KMS-11 (cell line): ENCODE results near the gene ZP1.

ENCODE experiments used
- H2AFZ ChIP-seq: fragments of 200-600 bp; sonication (generic); 2 replicates; pipeline ENCODE4 v1.6.1; 2016; ENCODE audit warnings: antibody characterized with exemption, mixed run types, low read depth
- H3K27ac ChIP-seq: fragments of 200-600 bp; sonication (generic); 2 replicates; pipeline ENCODE4 v1.6.1; 2016; ENCODE audit warnings: mild to moderate bottlenecking, mixed run types
- H3K27me3 ChIP-seq: fragments of 200-600 bp; sonication (generic); 2 replicates; pipeline ENCODE4 v1.6.1; 2017; ENCODE audit warnings: mild to moderate bottlenecking, low read depth, mixed run types, moderate library complexity; ENCODE audit not compliant: insufficient read depth
- H3K36me3 ChIP-seq: fragments of 200-600 bp; sonication (generic); 2 replicates; pipeline ENCODE4 v1.6.1; 2017; ENCODE audit warnings: mild to moderate bottlenecking, mixed run types; ENCODE audit not compliant: insufficient read depth
- H3K4me1 ChIP-seq: fragments of 200-600 bp; sonication (generic); 2 replicates; pipeline ENCODE4 v1.6.1; 2016; ENCODE audit warnings: mild to moderate bottlenecking, low read depth, mixed run types; ENCODE audit not compliant: poor library complexity, severe bottlenecking
- H3K4me2 ChIP-seq: fragments of 200-600 bp; sonication (generic); 2 replicates; pipeline ENCODE4 v1.7.0; 2016; ENCODE audit warnings: mild to moderate bottlenecking, mixed run types
- H3K4me3 ChIP-seq: fragments of 200-600 bp; sonication (generic); IDR thresholded peaks from 2 replicates; pipeline ENCODE4 v1.6.1; 2017; ENCODE audit warnings: low read depth, low read length, mixed read lengths; ENCODE audit not compliant: insufficient read depth
- H3K79me2 ChIP-seq: fragments of 200-600 bp; sonication (generic); 2 replicates; pipeline ENCODE4 v1.6.1; 2016; ENCODE audit warnings: low read depth, mixed run types; ENCODE audit not compliant: insufficient read depth
- H3K9ac ChIP-seq: fragments of 200-600 bp; sonication (generic); 2 replicates; pipeline ENCODE4 v1.6.1; 2016; ENCODE audit warnings: mild to moderate bottlenecking, mixed run types
- H4K20me1 ChIP-seq: fragments of 200-600 bp; sonication (generic); 2 replicates; pipeline ENCODE4 v1.6.1; 2016; ENCODE audit warnings: mild to moderate bottlenecking, mixed run types; ENCODE audit not compliant: insufficient read depth
- CTCF ChIP-seq: fragments of 200-600 bp; sonication (generic); conservative IDR thresholded peaks from 2 replicates; pipeline ENCODE4 v1.6.1; 2017; ENCODE audit warnings: low read depth, mild to moderate bottlenecking, antibody characterized with exemption, low read length, moderate library complexity, mixed read lengths

Gene ZP1

GRCh38 chr11:60863550-60864521 is 3.5 kb upstream of the ZP1 start:
- Histone ChIP-seq H3K4me2 (no peak overlapping the region), H2AFZ (no peak overlapping the region), H3K79me2 (no peaks in the 10 kb centered on the region), H3K4me1 (no peaks in the 10 kb centered on the region), H3K27me3 (no peaks in the 10 kb centered on the region), H3K27ac (no peak overlapping the region), H3K4me3 (no peak overlapping the region), H3K9ac (no peak overlapping the region), H4K20me1 (no peaks in the 10 kb centered on the region), H3K36me3 (no peaks in the 10 kb centered on the region)
- TF ChIP-seq CTCF: no peak

- H4K20me1 ChIP-seq: no peaks in the 10 kb centered on the region
- no peak overlapping the region for H3K9ac ChIP-seq
- no peaks in the 10 kb centered on the region for H3K79me2 ChIP-seq
- H3K36me3 ChIP-seq: no peaks in the 10 kb centered on the region
- peaks cover 5% of the 10 kb centered on the region for H3K4me1 ChIP-seq
- H3K4me3 ChIP-seq: no peak overlapping the region
- no peak overlapping the region for H3K27ac ChIP-seq
- H2AFZ ChIP-seq: no peak overlapping the region
- TF ChIP-seq CTCF: no peak
- H3K4me2 ChIP-seq: no peak overlapping the region
- H3K27me3 ChIP-seq: no peaks in the 10 kb centered on the region
Observed at GRCh38 chr11:60864856-60865513, 2.4 kb upstream of the ZP1 start.

GRCh38 chr11:60867871-60868681 is 734 bp downstream of the ZP1 start:
- Histone ChIP-seq H3K27ac (no peak overlapping the region), H3K4me1 (peaks cover 36% of the 10 kb centered on the region), H3K36me3 (no peaks in the 10 kb centered on the region), H2AFZ (no peak overlapping the region), H3K27me3 (no peaks in the 10 kb centered on the region), H4K20me1 (no peaks in the 10 kb centered on the region), H3K79me2 (no peaks in the 10 kb centered on the region), H3K4me3 (no peak overlapping the region), H3K9ac (no peak overlapping the region), H3K4me2 (no peak overlapping the region)
- TF ChIP-seq CTCF: no peak

GRCh38 chr11:60868682-60869450 is 1.5 kb downstream of the ZP1 start:
- no peak overlapping the region for H3K9ac ChIP-seq
- no peak for TF ChIP-seq CTCF
- peaks cover 37% of the 10 kb centered on the region for H3K4me1 ChIP-seq
- H3K79me2 ChIP-seq: no peaks in the 10 kb centered on the region
- H2AFZ ChIP-seq: no peak overlapping the region
- no peaks in the 10 kb centered on the region for H3K27me3 ChIP-seq
- no peak overlapping the region for H3K4me2 ChIP-seq
- H3K27ac ChIP-seq: no peak overlapping the region
- no peaks in the 10 kb centered on the region for H4K20me1 ChIP-seq
- H3K36me3 ChIP-seq: no peaks in the 10 kb centered on the region
- H3K4me3 ChIP-seq: no peak overlapping the region
